Measurements from ENCODE around the gene MAGOH.

- TF ChIP-seq CTCF (conservative IDR thresholded peaks at IDR 0.05; ENCODE audit: low read length) = no peak
- TF ChIP-seq EZH2phosphoT487 (IDR thresholded peaks at IDR 0.05; ENCODE audit: borderline replicate concordance) = no peak
Measured at GRCh38 chr1:53210352-53210751, 28.0 kb downstream of the MAGOH start.

All from Loucy (cell line).